A549 treated with AZD9567 at 1 μM for 4 hours (cell line): ENCODE data around the gene FGR. TPM values are rescaled to one million over a fixed set of nuclear protein-coding genes. Genes with fewer than 3 reads are reported as not detected.

Experiments
- total RNA-seq: library from RNA; stranded (reverse); fragments of 200-300 nt; extraction: Qiagen RNA extraction; gene quantifications from 5 replicates; pipeline ENCODE4 v1.2.3, GENCODE V29; 2022; ENCODE audit not compliant: insufficient read depth

Gene FGR
- total RNA-seq, result 0.05 to 0.07 TPM (median 0.06 TPM) in 3 of 5 replicates, not detected in the others

DNA sequence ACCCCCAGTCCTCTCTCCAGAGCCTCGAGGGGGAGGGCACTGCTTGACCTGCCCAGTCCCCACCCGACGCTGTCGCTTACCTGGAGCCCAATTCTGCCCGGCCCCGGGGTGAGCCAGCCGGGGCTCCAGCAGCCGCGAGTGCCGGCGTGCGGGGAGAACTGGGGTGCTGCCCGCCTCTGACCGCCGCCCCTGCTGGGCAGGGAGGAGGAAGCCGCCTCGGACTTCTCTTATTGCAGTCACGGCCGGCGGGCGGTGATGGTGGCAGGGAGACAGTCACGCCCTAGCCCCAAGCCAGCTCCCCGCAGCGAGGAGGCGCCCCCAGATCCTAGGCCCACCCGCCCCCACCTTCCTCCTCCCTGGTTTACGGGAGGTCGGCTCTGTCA lies at the start of gene FGR:
Gene FGR (minus strand): TSS at position 201 of the 383 bp plus-strand sequence. CDS start 11,269 bp downstream, outside the sequence.

GRCh38 chr1:27671964-27672749 lies 37.2 kb upstream of the FGR start, which contains the start of gene IFI6:
Gene IFI6, minus strand, starts transcription at chr1:27672192. Its CDS starts 2,878 bp downstream, at chr1:27669314.

DNA sequence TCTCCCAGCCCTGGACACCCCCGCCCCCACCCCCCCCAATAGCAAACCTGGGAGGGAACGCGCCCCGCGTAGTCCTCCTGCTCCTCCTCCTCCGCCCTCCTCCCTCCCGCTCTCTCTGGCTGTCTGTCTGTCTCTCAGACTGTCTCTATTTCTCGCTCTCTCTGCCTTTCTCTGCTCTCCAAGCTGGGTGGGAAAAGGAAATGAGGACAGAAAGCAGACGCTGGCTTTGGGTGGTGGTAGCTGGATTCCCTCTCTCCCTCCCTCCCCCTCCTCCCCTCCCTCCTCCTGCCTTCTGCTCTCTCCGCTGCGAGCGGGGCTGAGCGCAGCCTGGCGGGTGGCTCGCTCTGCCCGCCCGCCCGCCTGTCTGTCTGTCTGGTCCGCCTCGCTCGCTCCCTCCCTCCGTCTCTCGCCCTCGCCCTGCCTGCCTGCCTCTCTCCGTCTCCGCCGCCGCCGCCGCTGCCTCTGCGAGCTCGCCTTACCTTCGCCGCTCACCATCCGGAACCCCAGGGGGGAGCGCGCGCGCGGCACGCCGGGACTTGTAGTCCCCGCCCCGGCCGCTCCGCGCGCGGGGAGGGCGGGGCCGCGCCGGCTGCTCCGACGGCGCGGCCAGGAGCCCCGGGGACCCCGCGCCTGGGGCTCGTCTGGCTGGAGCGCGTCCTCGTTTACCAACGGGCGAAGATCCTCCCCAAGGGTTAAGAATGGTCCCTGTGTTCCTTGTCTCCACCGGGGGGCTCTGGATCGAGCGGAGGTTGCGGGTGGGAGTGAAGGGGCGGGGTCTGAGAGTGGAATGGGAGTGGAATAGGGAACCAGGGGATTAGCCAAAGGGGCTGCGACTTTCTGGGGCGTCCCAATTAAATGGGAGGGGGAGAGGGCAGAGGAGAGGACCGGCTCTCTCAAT lies 31.1 kb downstream of the FGR start, which contains the start of gene AHDC1:
Gene AHDC1 (minus strand): TSS at position 464 of the 898 bp plus-strand sequence. CDS start 52,029 bp downstream, outside the sequence.

Other genes with a start within 250 kb of the FGR start
- 1.6 to 2.0 TPM (median 1.7 TPM) in 4 of 5 replicates, not detected in the other for gene GPR3, start 242.6 kb downstream of the FGR start, total RNA-seq
- gene WASF2, start 145.0 kb downstream of the FGR start, total RNA-seq, result 45.2 to 53.4 TPM (median 50.5 TPM) in 5 replicates
- gene AHDC1, start 31.0 kb downstream of the FGR start, total RNA-seq, result 13.8 to 24.9 TPM (median 23.5 TPM) in 5 replicates
- gene IFI6, start 37.0 kb upstream of the FGR start, total RNA-seq, result 10.6 to 14.8 TPM (median 11.7 TPM) in 5 replicates
- gene FAM76A, start 90.8 kb upstream of the FGR start, total RNA-seq, result 6.5 to 9.3 TPM (median 6.8 TPM) in 5 replicates
- 9.2 to 15.8 TPM (median 10.2 TPM) in 5 replicates for gene STX12, start 138.0 kb upstream of the FGR start, total RNA-seq
- 34.6 to 45.3 TPM (median 36.8 TPM) in 5 replicates for gene PPP1R8, start 195.6 kb upstream of the FGR start, total RNA-seq
- 0.55 to 1.2 TPM (median 1.0 TPM) in 4 of 5 replicates, not detected in the other for gene THEMIS2, start 237.4 kb upstream of the FGR start, total RNA-seq